ENCODE measurements around the gene SSBP4. TPM values are rescaled to one million over a fixed set of nuclear protein-coding genes. Genes with fewer than 3 reads are reported as not detected.

SSBP4 gene
- total and polyA plus RNA-seq, 2 of the 8 experiments (the other 6 are each of a cell fraction or from before 2014, with no cell fraction given) = 26.4 to 33.7 TPM

GRCh38 chr19:18388960-18389725 is 30.1 kb upstream of the SSBP4 start (continued):
- TF ChIP-seq SUZ12 (IDR thresholded peaks at IDR 0.05; ENCODE audit: low read length) = no peak
- TF ChIP-seq CBX5 (IDR thresholded peaks at IDR 0.05; ENCODE audit: low read depth, low read length) = no peak
- no peak for TF ChIP-seq SRF (IDR thresholded peaks at IDR 0.05; ENCODE audit: low read depth, low read length)
- TF ChIP-seq BRCA1 (IDR thresholded peaks at IDR 0.05; ENCODE audit: low read depth, low read length) = no peak
- TF ChIP-seq SIRT6 (IDR thresholded peaks at IDR 0.05; ENCODE audit: low read length) = no peak
- no peak for TF ChIP-seq FOSL1 (IDR thresholded peaks at IDR 0.05; ENCODE audit: insufficient read depth, low read depth, low read length)
- TF ChIP-seq TAF1 (IDR thresholded peaks at IDR 0.05; ENCODE audit: low read depth, low read length) = no peak

All from H1 (cell line).